Neuronal stem cell (in vitro differentiated cells): ENCODE results near the gene PPM1G.

Experiments
- DNase-seq: peaks from one replicate; pipeline ENCODE4 v3.0.0-alpha.2; 2013; ENCODE audit warnings: low spot score
- H2AFZ ChIP-seq: one replicate; pipeline ENCODE4 v1.6.1; 2013; ENCODE audit warnings: mild to moderate bottlenecking, low read length, inconsistent platforms
- H2AK5ac ChIP-seq: 2 replicates; pipeline ENCODE4 v1.6.1; 2013; ENCODE audit warnings: low read depth, mild to moderate bottlenecking, inconsistent platforms, low read length, moderate library complexity, mixed read lengths
- H2BK120ac ChIP-seq: 2 replicates; pipeline ENCODE4 v1.6.1; 2013; ENCODE audit warnings: low read depth, mild to moderate bottlenecking, inconsistent platforms, low read length, moderate library complexity, mixed read lengths
- H2BK12ac ChIP-seq: one replicate; pipeline ENCODE4 v1.6.1; 2013; ENCODE audit warnings: low read length, inconsistent platforms
- H2BK15ac ChIP-seq: 2 replicates; pipeline ENCODE4 v1.6.1; 2013; ENCODE audit warnings: mild to moderate bottlenecking, low read length, inconsistent platforms, mixed read lengths
- H2BK5ac ChIP-seq: one replicate; pipeline ENCODE4 v1.6.1; 2013; ENCODE audit warnings: inconsistent platforms, mild to moderate bottlenecking, low read length, moderate library complexity
- H3K14ac ChIP-seq: one replicate; pipeline ENCODE4 v1.6.1; 2013; ENCODE audit warnings: low read length, inconsistent platforms
- H3K18ac ChIP-seq: 2 replicates; pipeline ENCODE4 v1.6.1; 2013; ENCODE audit warnings: low read length, inconsistent platforms
- H3K23ac ChIP-seq: 2 replicates; pipeline ENCODE4 v1.6.1; 2013; ENCODE audit warnings: low read depth, mild to moderate bottlenecking, mixed read lengths, low read length, inconsistent platforms; ENCODE audit not compliant: poor library complexity
- H3K27ac ChIP-seq: replicated peaks from 3 replicates; pipeline ENCODE4 v1.5.1; 2013; ENCODE audit warnings: low read length, inconsistent platforms
- H3K27me3 ChIP-seq, 3 experiments: 2 replicates each; pipeline ENCODE4 v1.6.1; 2013; ENCODE audit warnings: low read length in 3 of 3, mild to moderate bottlenecking in 2 of 3, inconsistent platforms in 1 of 3, low read depth in 1 of 3, mixed read lengths in 1 of 3, moderate library complexity in 1 of 3; ENCODE audit not compliant: control insufficient read depth in 3 of 3, insufficient read depth in 3 of 3
- H3K36me3 ChIP-seq, 2 donors: replicated peaks in 1 of 2; 2 replicates each; pipeline ENCODE4 v1.6.1; 2013; ENCODE audit warnings: low read length in 2 of 2; ENCODE audit not compliant: control insufficient read depth in 2 of 2, insufficient read depth in 2 of 2
- H3K4ac ChIP-seq: 2 replicates; pipeline ENCODE4 v1.6.1; 2013; ENCODE audit warnings: inconsistent platforms, mild to moderate bottlenecking, low read length, moderate library complexity
- H3K4me1 ChIP-seq, 2 donors: 1 replicate in 1 of 2; 2 replicates in 1 of 2; pipeline ENCODE4 v1.6.1; 2013; ENCODE audit warnings: low read length in 2 of 2, low read depth in 1 of 2; ENCODE audit not compliant: control insufficient read depth in 2 of 2, insufficient read depth in 1 of 2
- H3K4me2 ChIP-seq: one replicate; pipeline ENCODE4 v1.6.1; 2013; ENCODE audit warnings: mild to moderate bottlenecking, low read length, inconsistent platforms; ENCODE audit not compliant: insufficient read depth, poor library complexity, severe bottlenecking
- H3K4me3 ChIP-seq, 2 donors: 2 replicates each; pipeline ENCODE4 v1.5.1; 2013; ENCODE audit warnings: low read length in 2 of 2, mild to moderate bottlenecking in 2 of 2, inconsistent platforms in 1 of 2, moderate library complexity in 1 of 2
- H3K79me1 ChIP-seq: one replicate; pipeline ENCODE4 v1.6.1; 2013; ENCODE audit warnings: low read depth, mild to moderate bottlenecking, inconsistent platforms, low read length, moderate library complexity
- H3K9ac ChIP-seq: one replicate; pipeline ENCODE4 v1.6.1; 2013; ENCODE audit warnings: mild to moderate bottlenecking, low read depth, low read length, inconsistent platforms; ENCODE audit not compliant: poor library complexity
- H3K9me3 ChIP-seq, 2 donors: replicated peaks in 1 of 2; 2 replicates each; pipeline versions ENCODE3 to v1.6.1; 2013; ENCODE audit warnings: low read length in 2 of 2, mild to moderate bottlenecking in 2 of 2, inconsistent platforms in 1 of 2, low read depth in 1 of 2, mixed read lengths in 1 of 2, moderate library complexity in 1 of 2; ENCODE audit not compliant: control insufficient read depth in 2 of 2, insufficient read depth in 1 of 2
- H4K8ac ChIP-seq: one replicate; pipeline ENCODE4 v1.6.1; 2013; ENCODE audit warnings: low read depth, mild to moderate bottlenecking, inconsistent platforms, low read length, moderate library complexity
- H4K91ac ChIP-seq: one replicate; pipeline ENCODE4 v1.6.1; 2013; ENCODE audit warnings: low read length, low read depth, mild to moderate bottlenecking, inconsistent platforms; ENCODE audit not compliant: poor library complexity
- WGBS, 2 donors: extraction: QIAGEN DNeasy Blood & Tissue Kit; methylation state at CpG; one replicate each; pipeline ENCODE4 v1.1.7; 2013; ENCODE audit warnings: missing lambda C conversion rate in 2 of 2, mixed read lengths in 1 of 2; ENCODE audit not compliant: insufficient read length in 2 of 2, insufficient replicate concordance in 1 of 2; ENCODE audit errors: extremely low coverage in 2 of 2; 5-methylcytosine and 5-hydroxymethylcytosine counted together

Gene PPM1G

DNA sequence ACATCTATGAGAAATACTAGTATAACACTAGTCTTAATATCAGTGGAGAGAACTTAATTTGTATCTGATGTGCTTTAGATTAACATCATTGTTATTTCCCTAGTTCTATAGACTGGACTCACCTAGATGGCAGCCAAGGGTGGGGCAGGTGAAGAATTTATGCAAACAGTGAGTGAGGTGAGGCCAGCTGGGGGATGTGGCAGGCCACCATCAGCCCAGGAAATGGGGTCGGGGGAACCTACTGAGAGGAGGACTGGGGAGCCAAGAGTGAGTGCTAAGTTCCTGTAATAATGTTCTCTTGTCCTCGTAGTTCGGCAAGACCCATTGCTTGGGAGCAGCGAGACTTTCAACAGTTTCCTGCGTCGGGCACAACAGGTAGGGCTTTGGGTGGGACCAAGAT, 36.5 kb downstream of the PPM1G start:
- Histone ChIP-seq H3K4me2 (no peak overlapping the region), H3K23ac (no peak overlapping the region), H2BK12ac (no peak overlapping the region), H2AFZ (no peak overlapping the region), H2AK5ac (no peak overlapping the region), H3K79me1 (peaks cover 30% of the 10 kb centered on the region), H2BK120ac (no peak overlapping the region), H3K4me1 (peaks cover 10 to 13% of the 10 kb centered on the region in 2 donors), H3K27me3 (no peaks in the 10 kb centered on the region), H2BK5ac (no peak overlapping the region), H3K14ac (no peak overlapping the region), H3K4ac (no peak overlapping the region), H3K9me3 (no peaks in the 10 kb centered on the region), H3K4me3 (no peak overlapping the region), H4K91ac (no peak overlapping the region), H3K27ac (no peak overlapping the region), H3K9ac (no peak overlapping the region), H3K36me3 (peaks cover 45 to 73% of the 10 kb centered on the region in 2 donors), H3K18ac (no peak overlapping the region), H4K8ac (no peak overlapping the region), H2BK15ac (no peak overlapping the region)
- DNase-seq: no peak
- WGBS, 2 donors: no CpG with 5 or more reads among the region's 6 CpGs

DNA sequence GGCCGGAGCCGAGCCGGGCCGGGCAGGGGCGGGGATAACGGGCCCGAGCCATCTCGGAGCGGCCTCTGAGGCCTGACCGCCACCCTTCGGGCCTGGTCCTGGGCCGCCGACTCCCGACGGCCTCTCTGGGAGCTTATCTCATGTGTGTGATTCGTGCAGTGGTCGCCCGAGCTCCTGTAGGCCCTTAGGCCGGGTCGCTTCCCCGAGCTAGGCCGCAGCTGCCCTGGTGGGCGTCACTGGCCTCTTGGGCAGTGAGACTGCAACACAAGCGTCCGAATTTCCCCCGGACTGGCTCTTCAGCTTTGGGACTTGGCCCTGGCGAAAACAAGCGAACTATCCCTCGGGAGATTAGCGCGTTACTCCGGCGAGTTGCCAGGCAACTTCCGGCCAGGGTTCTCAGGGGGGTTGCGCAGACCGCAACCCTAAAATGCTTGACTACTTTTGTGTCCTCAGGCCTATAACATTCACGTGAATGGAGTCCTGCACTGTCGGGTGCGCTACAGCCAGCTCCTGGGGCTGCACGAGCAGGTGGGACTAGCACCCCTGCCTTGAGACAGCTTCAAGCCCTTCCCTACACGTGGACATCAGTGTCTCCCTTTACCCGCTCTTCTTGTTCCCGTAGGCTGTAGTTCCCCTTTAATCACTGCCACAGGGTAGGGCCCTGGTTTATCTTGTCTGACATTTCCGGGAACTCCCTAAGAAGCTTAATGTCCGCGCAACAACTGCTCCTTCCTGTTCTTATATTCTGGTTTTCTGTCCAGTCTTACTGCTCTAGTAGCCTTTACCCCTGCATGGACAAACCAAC, 38.4 kb downstream of the PPM1G start:
- H3K79me1 ChIP-seq: peaks cover 25% of the 10 kb centered on the region
- H3K9me3 ChIP-seq: no peaks in the 10 kb centered on the region
- peak overlapping the region; percentile 95 for H3K23ac ChIP-seq
- H2AFZ ChIP-seq: peak overlapping the region; percentile 87
- peak overlapping the region; percentile 54 for H4K91ac ChIP-seq
- H3K36me3 ChIP-seq: peaks cover 43 to 73% of the 10 kb centered on the region in 2 donors
- DNase-seq: no peak
- H3K27me3 ChIP-seq: no peaks in the 10 kb centered on the region
- H3K9ac ChIP-seq: peak overlapping the region; percentile 96
- H2BK120ac ChIP-seq: no peak overlapping the region
- no peak overlapping the region for H2BK15ac ChIP-seq
- H3K4me2 ChIP-seq: peak overlapping the region; percentile 97
- H3K27ac ChIP-seq: no peak overlapping the region
- H2BK5ac ChIP-seq: peak overlapping the region; percentile 79
- peak overlapping the region; percentile 98 for H2AK5ac ChIP-seq
- no peak overlapping the region for H2BK12ac ChIP-seq
- H3K18ac ChIP-seq: peak overlapping the region; percentile 96
- WGBS, 2 donors: no CpG with 5 or more reads among the region's 46 CpGs
- peak overlapping the region; percentile 84 for H4K8ac ChIP-seq
- H3K14ac ChIP-seq: peak overlapping the region; percentile 64
- H3K4me1 ChIP-seq: peaks cover 10 to 13% of the 10 kb centered on the region in 2 donors
- peak overlapping the region; percentile 86 to 93 for H3K4me3 ChIP-seq
- no peak overlapping the region for H3K4ac ChIP-seq

DNA sequence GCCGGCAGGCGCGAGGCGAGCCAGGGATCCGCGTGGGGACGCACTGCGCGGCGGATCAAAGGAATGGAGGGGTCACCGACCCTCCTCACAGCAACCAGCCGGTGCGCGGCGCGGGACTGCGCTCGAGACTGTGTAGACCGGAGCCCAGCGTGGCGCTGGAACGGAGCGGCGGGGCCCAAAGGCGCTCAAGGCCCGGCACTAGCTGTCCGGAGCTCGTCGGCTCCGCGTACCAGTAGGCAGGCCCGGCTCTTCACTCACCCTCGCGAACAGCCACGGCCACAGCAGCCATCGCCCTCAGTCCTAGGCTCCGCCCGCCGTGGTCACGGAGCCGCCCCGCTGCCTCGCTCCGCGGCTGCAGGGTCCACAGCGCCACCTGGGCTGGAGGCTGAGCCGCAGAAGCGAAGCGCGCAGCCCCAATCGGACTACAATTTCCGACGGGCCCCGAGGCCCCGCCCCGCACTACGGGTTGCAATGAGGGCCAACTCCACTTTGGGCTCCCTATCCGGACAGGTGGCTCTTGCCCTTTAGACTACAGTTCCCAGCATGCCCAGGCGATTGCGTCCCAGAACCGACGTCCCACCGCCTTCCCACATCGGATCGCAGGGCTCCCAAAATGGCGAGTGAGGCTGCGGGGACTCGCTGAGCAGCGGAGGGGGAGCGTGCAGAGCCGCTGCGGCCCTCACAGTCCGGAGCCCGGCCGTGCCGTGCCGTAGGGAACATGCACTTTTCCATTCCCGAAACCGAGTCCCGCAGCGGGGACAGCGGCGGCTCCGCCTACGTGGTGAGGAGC, 39.2 kb downstream of the PPM1G start, which contains the start of the genes EIF2B4 and SNX17:
Gene EIF2B4, minus strand, starts transcription at position 313 of the 790 bp plus-strand sequence. Its CDS starts 24 bp downstream, at position 289.
Gene SNX17, plus strand, starts transcription at position 591 of the 790 bp plus-strand sequence. Its CDS starts 128 bp downstream, at position 719.
- H2BK5ac ChIP-seq: peak within 1 kb of the TSS; percentile 88
- peak within 1 kb of the TSS; percentile 90 for H3K14ac ChIP-seq
- no peak within 1 kb of the TSS for H2BK15ac ChIP-seq
- H3K9ac ChIP-seq: peak within 1 kb of the TSS; percentile 99
- H2AK5ac ChIP-seq: peak within 1 kb of the TSS; percentile 98
- H3K36me3 ChIP-seq: peaks cover 38 to 71% of the 10 kb centered on the region in 2 donors
- peak within 1 kb of the TSS; percentile 97 for H3K4me2 ChIP-seq
- H3K18ac ChIP-seq: peak within 1 kb of the TSS; percentile 98
- H2BK120ac ChIP-seq: peak within 1 kb of the TSS; percentile 34
- no peaks in the 10 kb centered on the region for H3K9me3 ChIP-seq
- peak within 1 kb of the TSS; percentile 54 for H4K91ac ChIP-seq
- H3K4ac ChIP-seq: no peak within 1 kb of the TSS
- H4K8ac ChIP-seq: peak within 1 kb of the TSS; percentile 84
- DNase-seq: peak; percentile 97
- peaks cover 10 to 13% of the 10 kb centered on the region in 2 donors for H3K4me1 ChIP-seq
- no peak within 1 kb of the TSS for H2BK12ac ChIP-seq
- peak within 1 kb of the TSS; percentile 96 for H3K23ac ChIP-seq
- peak within 1 kb of the TSS; percentile 97 for H2AFZ ChIP-seq
- H3K79me1 ChIP-seq: peaks cover 17% of the 10 kb centered on the region
- H3K27me3 ChIP-seq: no peaks in the 10 kb centered on the region
- H3K27ac ChIP-seq: peak within 1 kb of the TSS; percentile 60
- whole genome bisulfite sequencing, 2 donors: no CpG with 5 or more reads among the region's 85 CpGs
- H3K4me3 ChIP-seq: peak within 1 kb of the TSS; percentile 86 to 94
